ENCODE results near the gene MTERF4. TPM values are rescaled to one million over a fixed set of nuclear protein-coding genes. Genes with fewer than 3 reads are reported as not detected.

MTERF4 gene
- total RNA-seq, 2 experiments from 2014 or later: 88.1 to 88.9 TPM

DNA sequence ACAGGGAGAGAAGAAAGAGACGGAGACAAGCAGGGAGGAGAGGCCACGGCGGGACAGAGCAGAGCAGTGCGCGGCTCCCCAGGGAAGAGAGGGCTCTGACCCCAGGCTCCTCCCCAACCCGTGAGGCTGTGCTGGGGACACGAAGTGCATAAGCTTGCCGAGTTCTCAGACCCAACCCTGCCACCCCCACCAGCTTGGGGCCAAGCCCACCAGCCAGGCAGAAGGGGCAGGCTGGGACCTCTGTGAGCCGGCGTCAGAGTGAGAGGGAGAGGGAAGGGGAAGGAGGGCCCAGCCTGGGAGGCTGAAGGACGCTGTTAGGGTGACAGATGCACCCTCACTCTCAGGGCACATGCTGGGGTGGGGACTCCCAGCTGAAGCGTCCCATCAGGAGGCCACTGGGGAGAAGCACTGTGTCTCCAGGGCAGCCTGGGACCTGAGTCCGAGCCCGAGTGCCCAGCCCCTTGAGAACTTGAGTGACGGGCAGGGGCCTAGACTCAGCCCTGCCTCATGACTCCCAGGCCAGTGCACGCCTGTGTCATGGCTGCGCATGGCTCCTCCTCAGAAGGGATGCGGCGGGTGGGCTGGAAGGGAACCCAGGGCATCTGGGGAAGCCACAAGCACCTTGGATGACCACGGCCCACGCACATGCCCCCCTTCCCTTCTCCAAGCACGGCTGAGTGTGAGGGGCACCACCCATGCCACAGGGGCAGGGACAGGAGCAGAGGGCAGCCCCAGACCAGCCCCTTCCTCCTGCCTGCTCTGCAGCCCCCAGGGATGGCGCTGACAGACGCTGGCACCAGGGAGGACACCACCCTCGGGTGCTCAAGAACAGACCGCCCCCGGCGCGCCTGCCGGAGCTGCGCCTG is 31.0 kb downstream of the MTERF4 start:
- H3K27me3 Mint-ChIP-seq: no peaks in the 10 kb centered on the region
- H3K4me3 Mint-ChIP-seq: no peak overlapping the region
- ATAC-seq (ENCODE audit: low read depth): no peak
- H3K27ac Mint-ChIP-seq: no peak overlapping the region
- H3K9me3 Mint-ChIP-seq: no peaks in the 10 kb centered on the region
- H3K4me1 Mint-ChIP-seq: no peaks in the 10 kb centered on the region
- no peaks in the 10 kb centered on the region for H3K36me3 Mint-ChIP-seq
- DNase-seq: no peak
- POLR2A ChIA-PET: no interaction called here

DNA sequence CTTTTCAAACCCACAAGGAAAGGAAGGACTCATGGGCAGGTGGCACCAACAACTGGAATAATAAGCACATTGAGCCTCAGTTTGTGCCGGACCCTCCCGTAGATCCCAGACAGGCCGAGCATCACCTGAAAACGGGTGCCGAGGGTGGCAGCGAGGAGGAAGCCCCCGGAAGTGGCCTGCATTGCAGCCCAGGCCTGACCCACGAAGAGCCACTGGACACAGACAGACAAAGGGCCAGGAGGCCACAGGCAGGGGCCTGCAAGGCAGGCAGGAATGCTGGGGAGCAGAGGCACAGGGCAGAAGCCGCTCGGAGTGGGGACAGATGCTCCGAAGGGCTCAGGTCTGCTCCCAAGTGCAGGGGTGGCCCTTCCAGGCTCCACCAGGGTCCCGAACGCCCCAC is 31.7 kb downstream of the MTERF4 start:
- H3K27me3 Mint-ChIP-seq: no peaks in the 10 kb centered on the region
- no peaks in the 10 kb centered on the region for H3K9me3 Mint-ChIP-seq
- H3K4me1 Mint-ChIP-seq: no peaks in the 10 kb centered on the region
- no peak for DNase-seq
- H3K4me3 Mint-ChIP-seq: no peak overlapping the region
- H3K27ac Mint-ChIP-seq: no peak overlapping the region
- no peak for ATAC-seq (ENCODE audit: low read depth)
- POLR2A ChIA-PET: no interaction called here
- no peaks in the 10 kb centered on the region for H3K36me3 Mint-ChIP-seq

DNA sequence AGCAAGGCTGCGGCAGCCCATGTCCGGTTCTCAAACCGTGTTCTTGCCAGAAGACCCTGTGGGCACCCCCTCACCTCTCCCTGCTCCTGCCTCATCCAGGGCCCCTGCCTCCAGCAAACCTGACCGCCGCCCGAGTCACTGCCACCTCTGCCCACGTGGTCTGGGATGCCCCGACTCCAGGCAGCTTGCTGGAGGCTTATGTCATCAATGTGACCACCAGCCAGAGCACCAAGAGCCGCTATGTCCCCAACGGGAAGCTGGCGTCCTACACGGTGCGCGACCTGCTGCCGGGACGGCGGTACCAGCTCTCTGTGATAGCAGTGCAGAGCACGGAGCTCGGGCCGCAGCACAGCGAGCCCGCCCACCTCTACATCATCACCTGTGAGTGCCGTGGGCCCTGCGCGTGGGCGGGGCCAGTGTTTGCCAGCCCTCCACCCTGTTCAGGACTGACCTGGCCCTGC is 32.2 kb downstream of the MTERF4 start:
- H3K36me3 Mint-ChIP-seq: no peaks in the 10 kb centered on the region
- POLR2A ChIA-PET: no interaction called here
- H3K9me3 Mint-ChIP-seq: no peaks in the 10 kb centered on the region
- no peaks in the 10 kb centered on the region for H3K4me1 Mint-ChIP-seq
- no peak overlapping the region for H3K27ac Mint-ChIP-seq
- DNase-seq (no peak), ATAC-seq (ENCODE audit: low read depth) (no peak)
- H3K27me3 Mint-ChIP-seq: no peaks in the 10 kb centered on the region
- no peak overlapping the region for H3K4me3 Mint-ChIP-seq

DNA sequence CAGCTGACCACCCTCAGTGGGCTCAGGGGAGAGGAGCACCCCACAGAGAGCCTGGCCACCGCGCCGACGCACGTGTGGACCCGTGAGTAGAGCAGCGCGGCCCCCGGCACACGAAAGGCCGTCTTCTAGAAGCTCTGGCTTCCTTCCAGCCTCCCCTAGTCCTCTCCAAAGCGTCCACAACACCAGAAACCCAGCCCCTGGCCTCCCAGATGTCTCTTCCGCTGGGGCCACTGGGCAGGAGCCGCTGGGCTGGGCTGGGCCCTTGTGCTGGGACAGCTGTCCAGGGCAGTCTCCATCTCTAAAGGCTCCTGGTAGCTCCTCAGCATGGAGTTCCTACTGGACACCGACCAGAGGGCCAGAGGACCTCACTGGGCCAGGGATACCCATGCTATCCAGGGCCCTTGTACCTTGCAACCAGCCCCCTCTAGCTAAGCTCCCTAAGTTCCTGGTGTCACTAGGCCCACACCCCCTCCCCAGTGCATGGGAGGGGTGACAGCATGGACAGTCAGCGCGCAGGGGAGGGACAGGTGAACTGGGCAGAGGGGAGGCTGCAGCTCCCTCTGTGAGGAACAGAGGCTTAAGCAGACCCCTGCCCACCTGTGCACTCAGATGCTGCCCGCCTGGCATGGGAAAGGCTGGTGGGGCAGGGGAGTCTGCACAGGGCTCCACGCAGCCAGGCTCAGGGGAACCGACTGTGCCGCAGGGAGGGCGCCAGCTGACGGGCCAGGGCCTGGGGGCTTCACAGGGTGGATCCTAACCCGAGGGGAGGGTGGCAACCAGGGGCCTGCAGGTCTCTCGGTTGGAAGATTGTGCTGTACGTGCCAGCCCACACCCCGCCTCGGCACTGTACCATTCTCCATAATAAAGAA is 32.9 kb downstream of the MTERF4 start:
- POLR2A ChIA-PET: no interaction called here
- H3K9me3 Mint-ChIP-seq: no peaks in the 10 kb centered on the region
- H3K27ac Mint-ChIP-seq: no peak overlapping the region
- peaks cover 2% of the 10 kb centered on the region for H3K4me1 Mint-ChIP-seq
- ATAC-seq (ENCODE audit: low read depth) (no peak), DNase-seq (no peak)
- no peak overlapping the region for H3K4me3 Mint-ChIP-seq
- H3K36me3 Mint-ChIP-seq: no peaks in the 10 kb centered on the region
- no peaks in the 10 kb centered on the region for H3K27me3 Mint-ChIP-seq

DNA sequence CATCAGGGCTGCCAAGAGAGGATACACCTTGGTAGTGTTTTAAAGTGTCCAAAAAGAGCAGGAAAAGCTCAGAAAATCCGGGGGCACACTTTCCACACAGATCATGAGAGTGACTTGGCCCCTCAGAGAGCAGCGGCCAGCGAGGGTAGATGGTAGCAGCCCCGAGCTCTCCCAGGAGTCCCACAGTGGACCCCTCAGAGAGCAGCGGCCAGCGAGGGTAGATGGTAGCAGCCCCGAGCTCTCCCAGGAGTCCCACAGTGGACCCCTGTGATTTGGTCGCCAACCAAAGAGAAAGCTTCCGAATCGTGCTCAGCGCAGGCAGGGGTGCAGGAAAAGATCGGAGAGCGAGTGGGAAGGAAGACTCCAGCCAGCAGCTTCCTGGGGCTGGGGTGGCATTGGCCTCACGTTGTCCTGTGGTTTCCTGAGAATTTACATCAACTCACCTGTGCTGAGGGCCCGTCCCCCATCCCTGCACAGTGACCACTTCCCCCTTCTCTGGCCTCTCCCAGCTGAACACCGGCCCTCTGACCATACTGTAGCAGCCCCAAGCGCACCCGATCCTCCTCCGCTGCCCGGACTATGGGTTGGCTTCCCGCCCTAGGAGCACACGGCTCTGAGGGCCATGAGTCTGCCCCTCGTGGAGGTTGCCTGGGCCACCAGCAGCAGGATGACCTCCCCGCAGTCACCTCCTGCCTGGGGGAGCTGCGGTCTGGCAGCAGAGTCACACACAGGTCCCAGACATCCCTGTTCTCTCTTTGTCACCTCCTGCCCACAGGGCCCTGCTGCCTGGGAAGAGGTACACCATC is 33.7 kb downstream of the MTERF4 start:
- Mint-ChIP-seq H3K27me3 (no peaks in the 10 kb centered on the region), H3K36me3 (no peaks in the 10 kb centered on the region), H3K27ac (no peak overlapping the region), H3K4me1 (peaks cover 4% of the 10 kb centered on the region), H3K9me3 (no peaks in the 10 kb centered on the region), H3K4me3 (no peak overlapping the region)
- ATAC-seq (ENCODE audit: low read depth) (no peak), DNase-seq (no peak)
- POLR2A ChIA-PET: no interaction called here

DNA sequence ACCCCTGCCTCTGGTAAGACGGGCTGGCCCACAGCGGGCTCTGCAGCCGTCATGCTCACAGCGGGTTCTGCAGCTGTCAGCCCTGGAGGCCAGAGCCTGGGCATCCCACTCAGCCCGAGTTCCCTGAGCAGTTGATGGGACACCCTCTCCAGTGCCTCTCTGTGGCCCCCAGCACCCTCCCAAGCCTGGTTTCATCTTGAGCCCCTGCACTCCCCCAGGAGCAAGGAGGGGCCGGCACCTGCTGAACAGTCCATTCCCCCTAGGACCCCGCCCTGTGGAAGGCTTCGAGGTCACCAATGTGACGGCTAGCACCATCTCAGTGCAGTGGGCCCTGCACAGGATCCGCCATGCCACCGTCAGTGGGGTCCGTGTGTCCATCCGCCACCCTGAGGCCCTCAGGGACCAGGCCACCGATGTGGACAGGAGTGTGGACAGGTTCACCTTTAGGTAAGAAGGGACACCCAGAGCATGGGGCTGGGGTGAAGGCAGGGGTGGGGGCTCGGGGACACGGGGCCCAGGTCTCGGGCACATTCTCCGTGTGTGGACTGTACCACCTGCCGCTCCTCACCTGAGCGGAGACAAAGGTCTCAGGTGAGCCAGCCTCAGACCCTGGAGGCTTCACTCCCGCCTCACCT is 34.5 kb downstream of the MTERF4 start:
- Mint-ChIP-seq H3K4me3 (no peak overlapping the region), H3K4me1 (peaks cover 4% of the 10 kb centered on the region), H3K27me3 (no peaks in the 10 kb centered on the region), H3K9me3 (no peaks in the 10 kb centered on the region), H3K27ac (no peak overlapping the region), H3K36me3 (no peaks in the 10 kb centered on the region)
- ATAC-seq (ENCODE audit: low read depth) (no peak), DNase-seq (no peak)
- POLR2A ChIA-PET: no interaction called here

DNA sequence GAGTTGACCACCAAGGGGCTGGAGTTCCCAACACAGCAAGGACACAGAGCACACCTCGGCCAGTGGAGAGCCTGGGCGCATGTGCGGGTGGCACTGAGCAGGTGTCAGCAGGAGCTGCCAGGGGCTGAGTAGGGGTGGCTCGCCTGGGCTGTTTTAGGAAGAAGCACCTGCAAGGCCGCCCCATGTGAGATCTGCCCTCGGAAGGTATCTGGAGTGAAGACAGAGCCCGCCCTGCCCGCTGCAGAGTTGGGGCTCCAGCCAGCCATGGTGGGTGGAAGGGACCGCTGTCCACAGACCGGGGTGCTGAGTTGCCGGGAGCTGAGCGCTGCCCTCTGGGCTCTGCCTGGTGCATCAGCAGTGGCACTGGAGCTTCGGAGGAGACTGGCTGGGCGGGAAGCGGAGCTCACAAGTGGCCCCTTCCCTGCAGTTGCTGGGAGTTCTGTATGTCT is 35.2 kb downstream of the MTERF4 start:
- Mint-ChIP-seq H3K9me3 (no peaks in the 10 kb centered on the region), H3K4me1 (peaks cover 4% of the 10 kb centered on the region), H3K27me3 (no peaks in the 10 kb centered on the region), H3K27ac (no peak overlapping the region), H3K4me3 (no peak overlapping the region), H3K36me3 (no peaks in the 10 kb centered on the region)
- peak; percentile 32 for DNase-seq
- POLR2A ChIA-PET: no interaction called here
- ATAC-seq (ENCODE audit: low read depth): no peak

DNA sequence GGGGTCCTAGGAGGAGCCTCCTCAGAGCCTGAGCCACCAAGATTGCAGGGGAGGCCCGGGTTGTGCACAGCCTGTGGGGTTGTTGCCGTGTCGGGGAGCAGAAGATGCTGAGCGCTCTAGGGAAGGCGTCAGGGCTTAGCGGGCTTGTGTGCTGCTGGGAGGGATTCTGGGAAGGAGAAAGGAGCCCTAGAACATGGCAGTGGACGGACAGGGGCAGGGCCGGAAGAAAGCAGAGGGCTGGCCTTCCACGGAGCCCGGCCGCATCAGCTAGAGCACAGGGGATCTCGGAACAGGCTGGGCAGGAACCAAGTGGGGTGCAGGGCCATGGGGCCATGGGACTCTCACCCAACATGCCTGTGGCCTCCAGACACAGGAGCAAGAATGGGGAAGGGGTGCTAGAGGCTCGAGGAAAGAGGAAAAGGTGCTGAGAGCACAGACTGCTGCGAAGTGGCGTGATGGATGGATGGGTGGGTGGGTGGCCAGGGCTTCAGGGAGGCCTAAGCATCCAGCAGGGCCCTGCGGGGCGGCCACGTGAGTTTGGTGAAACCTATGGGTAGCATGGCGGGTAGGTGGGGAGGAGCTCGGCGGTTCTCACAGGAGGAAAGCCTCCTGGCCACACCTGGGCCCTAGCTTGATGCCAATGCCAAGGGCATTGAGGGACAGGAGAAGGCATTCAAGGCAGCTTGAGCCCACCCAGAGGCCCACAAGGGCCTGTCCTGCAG is 35.8 kb downstream of the MTERF4 start:
- H3K27me3 Mint-ChIP-seq: peaks cover 2% of the 10 kb centered on the region
- no peaks in the 10 kb centered on the region for H3K36me3 Mint-ChIP-seq
- POLR2A ChIA-PET: no interaction called here
- no peak overlapping the region for H3K4me3 Mint-ChIP-seq
- no peak overlapping the region for H3K27ac Mint-ChIP-seq
- H3K4me1 Mint-ChIP-seq: peaks cover 4% of the 10 kb centered on the region
- DNase-seq: no peak
- no peaks in the 10 kb centered on the region for H3K9me3 Mint-ChIP-seq
- no peak for ATAC-seq (ENCODE audit: low read depth)

DNA sequence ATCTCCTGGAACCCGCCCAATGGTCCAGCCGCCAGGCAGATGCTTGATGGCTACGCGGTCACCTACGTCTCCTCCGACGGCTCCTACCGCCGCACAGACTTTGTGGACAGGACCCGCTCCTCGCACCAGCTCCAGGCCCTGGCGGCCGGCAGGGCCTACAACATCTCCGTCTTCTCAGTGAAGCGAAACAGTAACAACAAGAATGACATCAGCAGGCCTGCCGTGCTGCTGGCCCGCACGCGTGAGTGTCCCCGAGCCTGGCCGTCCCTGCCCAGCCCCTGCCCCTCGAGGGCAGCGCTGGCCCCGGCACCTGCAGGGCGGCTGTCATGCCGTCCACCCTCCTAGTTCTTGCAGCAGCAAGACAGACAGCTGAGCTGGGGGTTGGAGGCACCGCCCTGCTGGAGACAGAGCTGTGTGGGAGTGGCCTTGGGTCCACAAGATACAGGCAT is 36.7 kb downstream of the MTERF4 start:
- DNase-seq: no peak
- H3K9me3 Mint-ChIP-seq: no peaks in the 10 kb centered on the region
- peaks cover 4% of the 10 kb centered on the region for H3K4me1 Mint-ChIP-seq
- no peaks in the 10 kb centered on the region for H3K36me3 Mint-ChIP-seq
- ATAC-seq (ENCODE audit: low read depth): no peak
- POLR2A ChIA-PET: interaction anchor here (0.7 kb wide), 1 partner anchor 27 kb away, joined by 4 read pairs; no protein-coding TSS in a partner anchor
- H3K27ac Mint-ChIP-seq: no peak overlapping the region
- H3K4me3 Mint-ChIP-seq: no peak overlapping the region
- H3K27me3 Mint-ChIP-seq: peaks cover 2% of the 10 kb centered on the region

DNA sequence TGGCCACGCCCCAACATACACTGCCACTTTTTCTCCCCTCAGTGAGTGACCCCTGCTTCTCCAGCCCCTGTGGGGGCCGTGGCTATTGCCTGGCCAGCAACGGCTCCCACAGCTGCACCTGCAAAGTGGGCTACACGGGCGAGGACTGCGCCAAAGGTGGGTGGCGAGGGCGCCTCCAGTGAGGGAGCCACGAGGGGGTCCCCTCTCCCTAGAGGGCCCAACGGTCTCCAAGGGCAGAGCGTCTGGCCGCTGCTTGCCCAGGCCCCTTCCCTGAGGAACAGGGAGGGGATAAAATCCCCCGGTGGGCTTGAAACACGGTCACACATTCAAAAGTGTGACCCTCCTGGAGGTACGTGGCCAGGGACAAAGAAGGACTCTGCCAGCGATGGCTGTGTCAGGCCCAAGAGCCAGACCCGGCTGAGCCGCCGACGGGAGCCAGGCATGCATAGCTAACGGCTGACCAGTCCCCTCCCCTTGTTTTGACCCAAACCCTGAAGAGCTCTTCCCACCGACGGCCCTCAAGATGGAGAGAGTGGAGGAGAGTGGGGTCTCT is 37.2 kb downstream of the MTERF4 start:
- no peak overlapping the region for H3K4me3 Mint-ChIP-seq
- ATAC-seq (ENCODE audit: low read depth) (no peak), DNase-seq (no peak)
- no peaks in the 10 kb centered on the region for H3K9me3 Mint-ChIP-seq
- peaks cover 2% of the 10 kb centered on the region for H3K27me3 Mint-ChIP-seq
- no peaks in the 10 kb centered on the region for H3K36me3 Mint-ChIP-seq
- H3K4me1 Mint-ChIP-seq: peaks cover 4% of the 10 kb centered on the region
- POLR2A ChIA-PET: no interaction called here
- H3K27ac Mint-ChIP-seq: no peak overlapping the region

DNA sequence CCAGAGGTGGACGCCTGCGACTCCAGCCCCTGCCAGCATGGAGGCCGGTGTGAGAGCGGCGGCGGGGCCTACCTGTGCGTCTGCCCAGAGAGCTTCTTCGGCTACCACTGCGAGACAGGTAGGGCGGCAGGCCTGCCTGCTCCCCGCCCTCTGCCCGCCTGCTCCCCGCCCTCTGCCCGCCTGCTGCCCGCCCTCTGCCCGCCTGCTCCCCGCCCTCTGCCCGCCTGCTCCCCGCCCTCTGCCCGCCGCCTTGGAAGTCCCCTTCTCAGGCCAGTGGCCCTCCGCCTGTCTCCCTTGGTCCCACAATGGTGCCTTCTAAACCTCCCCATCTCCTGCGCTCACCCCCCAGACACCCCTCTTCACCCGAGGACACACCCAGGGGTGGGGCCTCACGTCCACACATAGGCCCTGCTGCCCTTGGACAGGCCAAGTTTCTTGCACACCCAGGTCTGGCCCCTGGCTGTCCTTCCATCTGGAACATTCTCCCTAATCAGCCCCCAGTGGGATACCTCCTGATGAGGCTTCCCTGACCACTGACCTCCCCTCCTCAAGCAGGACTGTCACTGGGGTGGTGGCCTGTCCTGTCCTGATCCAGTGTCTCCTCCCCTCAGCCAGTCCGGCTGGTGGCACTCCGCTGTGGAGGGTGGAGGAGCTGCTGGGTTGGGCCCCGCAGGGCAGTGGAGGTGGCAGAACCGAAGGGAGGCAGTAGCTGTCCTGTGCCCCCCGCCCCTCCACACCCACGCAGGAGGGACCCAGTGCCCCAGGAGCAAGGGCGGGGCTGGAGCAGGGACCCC is 37.9 kb downstream of the MTERF4 start:
- ATAC-seq (ENCODE audit: low read depth): peak; percentile 68
- Mint-ChIP-seq H3K27me3 (peaks cover 2% of the 10 kb centered on the region), H3K4me1 (peaks cover 4% of the 10 kb centered on the region), H3K27ac (peak overlapping the region; percentile 64), H3K9me3 (no peaks in the 10 kb centered on the region), H3K36me3 (no peaks in the 10 kb centered on the region), H3K4me3 (peak overlapping the region; percentile 76)
- POLR2A ChIA-PET: no interaction called here
- peak; percentile 56 for DNase-seq

Data from activated naive CD8-positive, alpha-beta T cell treated with anti-CD3 and anti-CD28 coated beads, Interleukin-2, amount 10 ng/mL, durations not matched to agents 7 days and 5 days (primary cell).